ENCODE data around the gene METTL13.

Gene METTL13

GRCh38 chr1:171781176-171781875 is at the start of gene METTL13:
Gene METTL13 (plus strand): TSS chr1:171781660. CDS start chr1:171781968, 308 bp downstream.
- DNase-seq, result peak; percentile 99

GRCh38 chr1:171736196-171736595 is 45.3 kb upstream of the METTL13 start:
- DNase-seq, result no peak

GRCh38 chr1:171738911-171739310 is 42.5 kb upstream of the METTL13 start:
- no peak for DNase-seq

- DNase-seq, result no peak
Observed at GRCh38 chr1:171739656-171740055, 41.8 kb upstream of the METTL13 start.

GRCh38 chr1:171740356-171740863 is 41.0 kb upstream of the METTL13 start:
- no peak for DNase-seq

GRCh38 chr1:171740987-171741871 is 40.2 kb upstream of the METTL13 start:
- DNase-seq, result no peak

- peak; percentile 98 for DNase-seq
Observed at GRCh38 chr1:171741872-171742576, 39.4 kb upstream of the METTL13 start, which contains the start of gene VAMP4. Gene VAMP4 (minus strand): TSS chr1:171742065. CDS start chr1:171738414, 3,651 bp downstream.

- no peak for DNase-seq
Observed at GRCh38 chr1:171742577-171742922, 38.9 kb upstream of the METTL13 start.

GRCh38 chr1:171743081-171743870 is 38.2 kb upstream of the METTL13 start:
- peak; percentile 9 for DNase-seq

GRCh38 chr1:171744986-171745385 is 36.5 kb upstream of the METTL13 start:
- DNase-seq, result no peak

GRCh38 chr1:171748651-171749050 is 32.8 kb upstream of the METTL13 start:
- no peak for DNase-seq

GRCh38 chr1:171751221-171751620 is 30.2 kb upstream of the METTL13 start:
- no peak for DNase-seq

- no peak for DNase-seq
Observed at GRCh38 chr1:171753182-171753581, 28.3 kb upstream of the METTL13 start.

GRCh38 chr1:171753685-171754352 is 27.6 kb upstream of the METTL13 start:
- DNase-seq, result no peak

GRCh38 chr1:171754353-171754705 is 27.1 kb upstream of the METTL13 start:
- no peak for DNase-seq

GRCh38 chr1:171754971-171755370 is 26.5 kb upstream of the METTL13 start:
- no peak for DNase-seq

GRCh38 chr1:171756856-171757255 is 24.6 kb upstream of the METTL13 start:
- DNase-seq, result no peak

- no peak for DNase-seq
Observed at GRCh38 chr1:171758011-171758410, 23.4 kb upstream of the METTL13 start.

GRCh38 chr1:171762143-171762563 is 19.3 kb upstream of the METTL13 start:
- no peak for DNase-seq

- no peak for DNase-seq
Observed at GRCh38 chr1:171763764-171764163, 17.7 kb upstream of the METTL13 start.

GRCh38 chr1:171769171-171769570 is 12.3 kb upstream of the METTL13 start:
- no peak for DNase-seq

GRCh38 chr1:171769754-171770153 is 11.7 kb upstream of the METTL13 start:
- DNase-seq, result no peak
